Measurements from ENCODE around the gene EPHB4. TPM values are rescaled to one million over a fixed set of nuclear protein-coding genes. Genes with fewer than 3 reads are reported as not detected.
"Not testable (repeated sequence)": the region's sequence is repeated elsewhere in the genome, so short reads cannot be mapped to it uniquely, and the experiment has no call there.

Gene EPHB4
- total RNA-seq, 1 experiment from 2014 or later = 37.3 TPM

DNA sequence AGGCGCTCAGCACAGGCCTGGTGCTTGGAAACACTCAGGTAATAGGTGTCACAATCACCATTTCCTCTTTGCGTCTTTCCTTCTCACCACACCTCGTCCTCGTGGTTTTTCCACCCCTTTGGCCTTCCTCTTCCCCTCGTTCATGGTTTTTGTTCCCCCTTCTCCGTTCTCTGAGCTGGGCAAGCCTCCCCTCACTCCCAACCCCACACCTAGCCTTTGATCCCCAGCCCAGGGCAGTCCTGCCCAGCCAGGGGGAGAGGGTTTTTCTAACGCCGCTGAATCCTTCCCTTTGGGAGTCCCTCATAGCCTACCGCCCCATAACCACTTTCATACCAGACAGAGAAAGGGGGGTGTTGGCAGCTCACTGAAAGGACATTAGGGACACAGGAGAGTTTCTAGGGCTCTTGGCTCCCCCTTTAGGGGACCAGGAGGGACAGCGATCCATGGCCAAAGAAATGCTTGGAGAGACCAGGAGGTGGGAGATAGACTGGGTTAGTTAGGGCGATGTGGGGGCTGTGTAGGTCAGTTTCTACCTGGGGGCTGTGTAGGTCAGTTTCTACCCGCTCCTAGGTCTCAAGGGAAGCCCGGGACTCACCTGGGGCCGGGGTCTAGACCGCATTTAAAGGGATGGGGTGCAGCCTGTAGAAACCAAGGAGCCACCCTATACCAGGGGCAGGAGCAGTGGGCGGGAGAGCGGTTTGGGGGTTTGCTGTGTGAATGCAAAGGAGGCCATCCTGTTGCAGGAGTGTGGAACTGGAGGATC, 1.4 kb downstream of the EPHB4 start:
- peak; percentile 40 for DNase-seq (ENCODE audit: low read depth, low spot score)
- in situ Hi-C loops (cut with HindIII; ENCODE audit: low pct_unique_long_range_greater_than_20kb, low sequenced_read_pairs) = no loop called here

DNA sequence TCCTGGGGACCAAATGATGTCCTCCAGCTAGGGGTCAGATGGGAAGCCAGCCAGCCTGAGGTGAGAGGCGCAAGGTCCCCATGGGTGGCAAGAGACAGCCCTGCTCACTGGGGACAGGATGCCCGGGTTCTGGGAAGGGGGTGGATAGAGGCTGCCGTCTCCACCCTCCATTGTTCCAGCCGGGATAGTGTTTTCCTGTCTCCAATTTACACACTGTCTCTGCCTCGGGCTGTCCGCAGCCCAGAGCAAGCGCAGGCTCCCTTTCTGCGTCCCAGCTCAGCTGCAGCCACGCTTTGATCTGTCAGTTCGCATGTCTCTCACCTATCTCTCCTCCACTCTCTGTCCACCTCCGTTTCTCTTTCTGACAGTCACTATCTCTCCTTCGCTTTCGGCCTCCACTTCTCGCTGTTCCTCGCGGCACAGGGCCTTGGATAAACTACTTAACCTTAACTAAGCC, 2.1 kb downstream of the EPHB4 start:
- in situ Hi-C loops (cut with HindIII; ENCODE audit: low pct_unique_long_range_greater_than_20kb, low sequenced_read_pairs) = no loop called here
- no peak for DNase-seq (ENCODE audit: low read depth, low spot score)

DNA sequence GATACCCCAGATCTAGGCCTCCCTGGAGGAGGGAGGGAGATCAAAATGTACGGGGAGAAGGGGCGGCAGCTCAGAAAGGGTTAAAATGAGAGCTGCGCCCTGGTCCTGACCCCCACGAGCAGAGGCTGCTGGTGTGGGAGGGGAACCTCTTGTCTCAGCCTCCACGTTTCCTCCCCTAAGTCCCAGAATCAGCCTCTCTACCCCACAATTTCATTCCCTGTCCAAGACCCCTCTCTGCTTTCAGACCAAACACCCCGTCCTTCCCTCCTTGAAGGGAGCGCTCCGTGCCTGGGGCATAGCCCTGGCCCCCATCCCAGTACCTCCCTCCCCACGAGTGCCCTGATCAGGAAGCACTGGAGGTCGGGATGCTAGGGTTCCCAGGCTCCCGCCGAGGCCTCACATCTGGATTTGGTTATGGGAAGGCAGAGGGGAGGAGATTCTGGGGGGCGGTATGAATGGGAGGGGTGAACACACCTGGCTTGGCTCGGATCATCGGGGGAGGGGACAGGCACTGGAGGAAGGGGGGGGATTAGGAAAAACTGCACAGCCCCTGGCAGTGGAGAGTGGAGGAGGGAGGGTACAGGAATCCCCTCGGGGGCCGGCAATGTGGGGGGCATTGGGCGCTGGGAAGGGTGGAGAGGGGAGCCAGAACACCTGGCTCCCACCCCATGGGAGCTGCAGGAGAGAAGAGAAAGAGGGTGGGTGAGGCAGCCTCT, 2.7 kb downstream of the EPHB4 start:
- in situ Hi-C loops (cut with HindIII; ENCODE audit: low pct_unique_long_range_greater_than_20kb, low sequenced_read_pairs) = no loop called here
- no peak for DNase-seq (ENCODE audit: low read depth, low spot score)

DNA sequence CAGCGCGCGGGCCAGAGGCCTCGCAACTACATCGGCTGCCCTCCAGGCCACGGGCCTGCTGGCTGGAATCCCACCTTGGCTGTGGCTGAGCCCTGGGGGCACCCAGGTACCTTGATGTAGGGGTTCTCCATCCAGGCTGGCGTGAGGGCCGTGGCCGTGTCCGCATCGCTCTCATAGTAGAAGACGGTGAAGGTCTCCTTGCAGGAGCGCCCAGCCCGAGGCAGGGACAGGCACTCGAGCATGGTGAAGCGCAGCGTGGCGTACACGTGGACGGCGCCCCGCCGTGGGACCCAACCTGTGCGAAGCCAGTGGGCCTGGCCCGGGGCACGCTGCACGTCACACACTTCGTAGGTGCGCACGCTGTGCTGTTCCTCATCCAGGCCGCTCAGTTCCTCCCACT, 3.8 kb downstream of the EPHB4 start:
- no peak for DNase-seq (ENCODE audit: low read depth, low spot score)
- in situ Hi-C loops (cut with HindIII; ENCODE audit: low pct_unique_long_range_greater_than_20kb, low sequenced_read_pairs) = no loop called here

GRCh38 chr7:100823140-100823525, 4.2 kb downstream of the EPHB4 start:
- no peak for DNase-seq (ENCODE audit: low read depth, low spot score)
- in situ Hi-C loops (cut with HindIII; ENCODE audit: low pct_unique_long_range_greater_than_20kb, low sequenced_read_pairs) = no loop called here

GRCh38 chr7:100822236-100823139, 4.8 kb downstream of the EPHB4 start:
- DNase-seq (ENCODE audit: low read depth, low spot score) = no peak
- in situ Hi-C loops (cut with HindIII; ENCODE audit: low pct_unique_long_range_greater_than_20kb, low sequenced_read_pairs) = no loop called here

DNA sequence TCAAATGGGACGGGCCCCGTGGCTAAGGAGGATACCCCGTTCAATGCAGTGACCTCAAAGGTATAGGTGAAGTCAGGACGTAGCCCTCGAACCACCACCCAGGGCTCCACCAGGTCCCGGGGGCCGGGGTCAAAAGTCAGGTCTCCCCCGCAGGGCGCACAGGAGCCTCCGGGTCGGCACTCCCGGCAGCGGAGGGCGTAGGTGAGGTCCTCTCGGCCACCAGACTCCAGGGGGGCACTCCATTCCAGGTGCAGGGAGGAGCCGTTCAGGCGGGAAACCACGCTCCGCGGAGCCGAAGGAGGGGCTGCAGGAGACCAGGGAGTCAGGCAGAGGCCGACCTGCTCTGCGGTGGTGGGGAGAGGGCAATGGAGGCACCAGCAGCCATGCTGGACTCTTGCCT, 7.7 kb downstream of the EPHB4 start:
- DNase-seq (ENCODE audit: low read depth, low spot score) = no peak
- in situ Hi-C loops (cut with HindIII; ENCODE audit: low pct_unique_long_range_greater_than_20kb, low sequenced_read_pairs) = no loop called here

- no peak for DNase-seq (ENCODE audit: low read depth, low spot score)
- in situ Hi-C loops (cut with HindIII; ENCODE audit: low pct_unique_long_range_greater_than_20kb, low sequenced_read_pairs) = no loop called here
These were observed 8.5 kb downstream of the EPHB4 start for GRCh38 chr7:100818825-100819224.

GRCh38 chr7:100818366-100818765, 9.0 kb downstream of the EPHB4 start:
- in situ Hi-C loops (cut with HindIII; ENCODE audit: low pct_unique_long_range_greater_than_20kb, low sequenced_read_pairs) = no loop called here
- no peak for DNase-seq (ENCODE audit: low read depth, low spot score)

- in situ Hi-C loops (cut with HindIII; ENCODE audit: low pct_unique_long_range_greater_than_20kb, low sequenced_read_pairs) = no loop called here
- DNase-seq (ENCODE audit: low read depth, low spot score) = no peak
These were observed 10.2 kb downstream of the EPHB4 start for GRCh38 chr7:100817097-100817496.

GRCh38 chr7:100816515-100816914, 10.8 kb downstream of the EPHB4 start:
- in situ Hi-C loops (cut with HindIII; ENCODE audit: low pct_unique_long_range_greater_than_20kb, low sequenced_read_pairs); DNase-seq (ENCODE audit: low read depth, low spot score): not testable (repeated sequence)

GRCh38 chr7:100812729-100813128, 14.6 kb downstream of the EPHB4 start:
- DNase-seq (ENCODE audit: low read depth, low spot score) = no peak
- in situ Hi-C loops (cut with HindIII; ENCODE audit: low pct_unique_long_range_greater_than_20kb, low sequenced_read_pairs) = no loop called here

DNA sequence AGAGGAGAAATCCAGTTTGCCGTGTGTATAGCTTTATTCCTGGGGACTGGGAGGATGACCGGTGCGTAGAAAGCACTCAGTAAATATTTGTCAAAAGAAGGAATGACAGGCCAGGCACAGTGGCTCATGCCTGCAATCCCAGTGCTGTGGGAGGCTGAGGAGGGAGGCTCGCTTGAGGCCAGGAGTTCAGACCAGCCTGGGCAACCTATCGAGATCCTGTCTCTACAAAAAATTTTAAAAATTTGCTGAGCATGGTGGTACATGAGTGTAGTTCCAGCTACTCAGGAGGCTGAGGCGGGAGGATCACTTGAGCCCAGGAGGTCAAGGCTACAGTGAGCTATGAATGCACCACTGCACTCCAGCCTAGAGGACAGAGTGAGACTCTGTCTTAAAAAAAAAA, 15.8 kb downstream of the EPHB4 start:
- in situ Hi-C loops (cut with HindIII; ENCODE audit: low pct_unique_long_range_greater_than_20kb, low sequenced_read_pairs) = no loop called here

DNA sequence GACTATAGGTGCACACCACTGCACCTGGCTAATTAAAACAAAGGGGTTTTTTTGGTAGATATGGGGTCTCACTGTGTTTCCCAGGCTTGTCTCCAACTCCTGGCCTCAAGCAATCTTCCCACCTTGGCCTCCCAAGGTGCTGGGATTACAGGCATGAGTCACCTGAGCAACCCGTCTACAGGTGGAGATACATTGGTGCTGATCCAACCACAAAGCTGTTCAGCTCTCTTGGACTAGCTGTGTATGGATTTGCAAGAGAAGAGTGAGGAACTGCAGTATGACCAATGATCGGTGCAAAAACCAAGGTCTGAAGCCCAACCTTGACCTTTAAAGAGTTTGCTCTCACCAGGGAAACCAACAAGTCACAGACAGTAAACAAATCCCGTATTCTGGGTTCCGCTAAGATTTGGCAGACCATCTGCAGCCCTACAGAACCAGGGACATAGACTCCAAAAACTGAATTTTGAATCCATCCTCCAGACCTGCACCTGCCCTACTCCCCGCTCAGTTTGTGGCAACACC, 18.9 kb downstream of the EPHB4 start:
- DNase-seq (ENCODE audit: low read depth, low spot score) = no peak
- in situ Hi-C loops (cut with HindIII; ENCODE audit: low pct_unique_long_range_greater_than_20kb, low sequenced_read_pairs) = no loop called here

More for the DNA sequence above, 15.8 kb downstream of the EPHB4 start:
- no peak for DNase-seq (ENCODE audit: low read depth, low spot score)

DNA sequence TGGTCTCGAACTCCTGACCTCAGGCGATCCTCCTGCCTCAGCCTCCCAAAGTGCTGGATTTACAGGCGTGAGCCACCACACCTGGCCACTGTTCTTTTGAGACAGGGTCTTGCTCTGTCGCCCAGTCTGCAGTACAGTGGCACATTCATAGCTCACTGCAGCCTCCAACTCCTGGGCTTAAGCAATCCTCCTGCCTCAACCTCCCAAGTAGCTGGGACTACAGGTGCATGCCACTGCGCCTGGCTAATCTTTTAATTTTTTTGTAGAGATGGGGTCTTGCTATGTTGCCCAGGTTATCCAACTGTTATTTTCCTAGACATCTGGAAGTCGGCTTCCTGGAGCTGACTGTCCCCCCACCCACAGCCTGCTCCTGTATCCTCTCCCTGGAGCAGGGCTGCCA, 20.4 kb downstream of the EPHB4 start:
- in situ Hi-C loops (cut with HindIII; ENCODE audit: low pct_unique_long_range_greater_than_20kb, low sequenced_read_pairs) = not testable (repeated sequence)

DNA sequence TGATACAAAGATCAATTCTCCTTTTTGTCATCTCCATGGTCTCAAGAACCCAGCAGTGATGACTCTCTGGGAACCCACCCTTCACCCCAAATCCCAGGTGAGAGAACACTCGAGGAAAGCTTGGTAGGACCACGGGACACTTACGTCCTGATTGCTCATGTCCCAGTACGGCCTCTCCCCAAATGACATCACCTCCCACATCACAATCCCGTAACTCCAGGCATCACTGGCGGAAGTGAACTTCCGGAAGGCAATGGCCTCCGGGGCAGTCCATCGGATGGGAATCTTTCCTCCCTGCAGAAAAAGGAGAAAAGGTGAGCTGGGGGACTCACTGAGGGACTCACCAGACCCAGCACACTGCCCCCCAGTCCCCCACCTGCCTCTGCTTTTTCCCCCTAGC, 21.0 kb downstream of the EPHB4 start:
- DNase-seq (ENCODE audit: low read depth, low spot score) = no peak
- in situ Hi-C loops (cut with HindIII; ENCODE audit: low pct_unique_long_range_greater_than_20kb, low sequenced_read_pairs) = no loop called here

More for the DNA sequence above, 20.4 kb downstream of the EPHB4 start:
- DNase-seq (ENCODE audit: low read depth, low spot score) = not testable (repeated sequence)

- in situ Hi-C loops (cut with HindIII; ENCODE audit: low pct_unique_long_range_greater_than_20kb, low sequenced_read_pairs) = no loop called here
- no peak for DNase-seq (ENCODE audit: low read depth, low spot score)
These were observed 22.5 kb downstream of the EPHB4 start for GRCh38 chr7:100804681-100805431.
